Thyroid gland (tissue), 4 donors: Measurements from ENCODE around the gene SURF4.

Experiments used
- POLR2A ChIP-seq, 2 donors: fragments of 450-650 bp; IDR thresholded peaks; one replicate each; pipeline ENCODE4 v1.6.1; 2017; ENCODE audit warnings: antibody characterized with exemption in 2 of 2, mild to moderate bottlenecking in 2 of 2, moderate library complexity in 1 of 2
- TF ChIP-seq, protein P1 (sequence below), 6 experiments: fragments of 200-600 bp in 3 of 6; fragments of 450-650 bp in 3 of 6; sonication (generic) in 3 of 6; IDR thresholded peaks; one replicate each; pipeline ENCODE4 v1.5.1; 2016 to 2019; ENCODE audit warnings: antibody characterized with exemption in 6 of 6, mild to moderate bottlenecking in 2 of 6, inconsistent platforms in 1 of 6, moderate library complexity in 1 of 6

DNA sequence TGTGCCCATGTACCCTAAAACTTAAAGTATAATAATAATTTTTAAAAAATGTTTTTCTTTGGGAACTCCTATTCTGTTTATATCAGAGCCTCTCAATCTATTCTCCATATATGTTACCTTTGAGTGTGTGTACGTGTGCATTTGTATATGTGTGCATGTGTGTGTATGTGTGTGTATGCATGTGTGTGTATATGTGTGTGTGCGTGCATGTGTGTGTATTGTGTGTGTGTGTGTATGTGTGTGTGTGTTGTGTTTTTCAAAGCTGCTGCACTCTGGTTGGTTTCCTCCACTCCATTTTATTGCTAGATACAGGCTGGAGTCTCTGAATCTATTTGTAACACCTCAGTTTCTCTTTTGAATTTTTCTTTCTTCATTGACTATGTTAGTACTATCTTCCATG lies 59.9 kb downstream of the SURF4 start:
- TF ChIP-seq, protein P1, sequence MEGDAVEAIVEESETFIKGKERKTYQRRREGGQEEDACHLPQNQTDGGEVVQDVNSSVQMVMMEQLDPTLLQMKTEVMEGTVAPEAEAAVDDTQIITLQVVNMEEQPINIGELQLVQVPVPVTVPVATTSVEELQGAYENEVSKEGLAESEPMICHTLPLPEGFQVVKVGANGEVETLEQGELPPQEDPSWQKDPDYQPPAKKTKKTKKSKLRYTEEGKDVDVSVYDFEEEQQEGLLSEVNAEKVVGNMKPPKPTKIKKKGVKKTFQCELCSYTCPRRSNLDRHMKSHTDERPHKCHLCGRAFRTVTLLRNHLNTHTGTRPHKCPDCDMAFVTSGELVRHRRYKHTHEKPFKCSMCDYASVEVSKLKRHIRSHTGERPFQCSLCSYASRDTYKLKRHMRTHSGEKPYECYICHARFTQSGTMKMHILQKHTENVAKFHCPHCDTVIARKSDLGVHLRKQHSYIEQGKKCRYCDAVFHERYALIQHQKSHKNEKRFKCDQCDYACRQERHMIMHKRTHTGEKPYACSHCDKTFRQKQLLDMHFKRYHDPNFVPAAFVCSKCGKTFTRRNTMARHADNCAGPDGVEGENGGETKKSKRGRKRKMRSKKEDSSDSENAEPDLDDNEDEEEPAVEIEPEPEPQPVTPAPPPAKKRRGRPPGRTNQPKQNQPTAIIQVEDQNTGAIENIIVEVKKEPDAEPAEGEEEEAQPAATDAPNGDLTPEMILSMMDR (IDR thresholded peaks at IDR 0.05): no peak
- no peak for TF ChIP-seq POLR2A (IDR thresholded peaks at IDR 0.05)
